Measurements from ENCODE around the gene ROPN1B.

The ROPN1B gene

DNA sequence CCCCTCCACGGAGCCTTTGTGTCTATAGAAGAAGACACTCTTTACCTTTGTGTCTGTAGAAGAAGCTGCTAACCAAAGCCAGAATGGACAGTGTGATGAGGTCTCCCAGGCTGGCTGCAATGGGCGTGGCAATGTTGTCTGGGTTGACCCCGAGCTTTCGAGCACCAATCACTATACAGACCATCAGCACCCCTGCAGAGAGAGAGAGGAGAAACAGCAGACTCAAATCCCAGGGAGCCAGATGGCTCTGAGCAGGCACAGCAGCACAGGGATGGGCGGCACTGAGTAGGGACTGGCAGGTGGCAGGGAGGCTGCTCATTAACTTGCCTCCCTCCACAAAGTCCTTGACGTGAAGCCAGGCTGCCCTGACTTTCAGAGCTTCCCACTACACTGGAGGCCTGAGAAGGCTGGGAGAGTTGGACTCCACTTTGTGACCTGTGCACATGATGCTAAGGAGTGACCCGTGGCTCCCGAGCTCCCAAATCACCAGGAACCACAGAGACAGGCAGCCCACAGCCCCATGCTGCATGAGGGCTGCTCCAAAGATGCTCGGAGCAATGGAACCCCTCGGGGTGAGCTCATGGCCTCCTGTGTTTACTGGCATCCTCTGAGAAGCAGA, 53.9 kb downstream of the ROPN1B start:
- Histone ChIP-seq H3K14ac (ENCODE audit: low read length) (no peak overlapping the region), H3K4me1 (ENCODE audit: control insufficient read depth in 2 of 2, insufficient read depth in 1 of 2, low read depth in 1 of 2, low read length in 2 of 2) (peaks cover 0 to 7% of the 10 kb centered on the region in 2 donors), H2BK15ac (ENCODE audit: low read length) (no peak overlapping the region), H4K91ac (ENCODE audit: low read depth, low read length, poor library complexity) (no peak overlapping the region), H4K8ac (ENCODE audit: low read depth, low read length) (no peak overlapping the region), H3K4me2 (ENCODE audit: insufficient read depth, low read length, poor library complexity, severe bottlenecking) (no peak overlapping the region), H3K36me3 (replicated peaks in 1 of 2; ENCODE audit: control insufficient read depth in 2 of 2, insufficient read depth in 2 of 2, low read length in 2 of 2) (peaks cover 4 to 39% of the 10 kb centered on the region in 2 donors), H2AFZ (ENCODE audit: low read length) (no peak overlapping the region), H3K27ac (replicated peaks; ENCODE audit: low read length) (no peak overlapping the region), H3K27me3 (ENCODE audit: control insufficient read depth in 3 of 3, insufficient read depth in 3 of 3, low read depth in 1 of 3, low read length in 3 of 3) (no peaks in the 10 kb centered on the region), H3K18ac (ENCODE audit: low read length) (peak overlapping the region; percentile 31), H2BK120ac (ENCODE audit: low read depth, low read length) (no peak overlapping the region), H3K4ac (ENCODE audit: low read length) (no peak overlapping the region), H3K9ac (ENCODE audit: low read depth, low read length, poor library complexity) (peak overlapping the region; percentile 25), H3K9me3 (replicated peaks in 1 of 2; ENCODE audit: control insufficient read depth in 2 of 2, insufficient read depth in 1 of 2, low read depth in 1 of 2, low read length in 2 of 2) (peaks cover 3 to 6% of the 10 kb centered on the region in 2 donors), H3K4me3 (ENCODE audit: low read length in 2 of 2) (no peak overlapping the region), H2BK5ac (ENCODE audit: low read length) (peak overlapping the region; percentile 1), H3K79me1 (ENCODE audit: low read depth, low read length) (no peaks in the 10 kb centered on the region), H2AK5ac (ENCODE audit: low read depth, low read length) (no peak overlapping the region), H2BK12ac (ENCODE audit: low read length) (no peak overlapping the region), H3K23ac (ENCODE audit: low read depth, low read length, poor library complexity) (no peak overlapping the region)
- WGBS, 2 donors (ENCODE audit: extremely low coverage in 2 of 2, insufficient read length in 2 of 2, insufficient replicate concordance in 1 of 2), result no CpG with 5 or more reads among the region's 10 CpGs
- DNase-seq (ENCODE audit: low spot score), result no peak

DNA sequence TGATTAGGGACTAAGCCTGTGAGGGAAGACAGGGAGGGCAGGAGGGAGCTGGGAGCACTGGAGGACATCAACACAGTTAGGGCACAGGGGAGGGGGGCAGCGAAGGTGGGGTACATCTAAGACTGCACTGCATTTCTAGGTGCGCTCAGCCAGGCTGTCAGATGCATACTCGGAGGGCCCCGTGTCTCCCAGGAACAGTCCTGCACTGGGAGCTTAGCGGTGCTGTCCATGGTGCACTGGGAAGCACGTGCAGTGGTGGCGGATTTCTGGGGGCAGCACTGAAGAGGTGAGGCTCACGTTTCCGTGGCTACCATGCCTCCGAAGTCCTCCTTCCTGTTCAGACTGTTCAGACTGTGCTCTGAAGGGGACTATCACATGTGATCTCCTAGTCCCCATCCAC, 54.4 kb downstream of the ROPN1B start:
- Histone ChIP-seq H2BK5ac (ENCODE audit: low read length) (peak overlapping the region; percentile 1), H2BK15ac (ENCODE audit: low read length) (no peak overlapping the region), H4K91ac (ENCODE audit: low read depth, low read length, poor library complexity) (no peak overlapping the region), H2AFZ (ENCODE audit: low read length) (no peak overlapping the region), H3K4me1 (ENCODE audit: control insufficient read depth in 2 of 2, insufficient read depth in 1 of 2, low read depth in 1 of 2, low read length in 2 of 2) (peaks cover 0 to 7% of the 10 kb centered on the region in 2 donors), H3K27me3 (ENCODE audit: control insufficient read depth in 3 of 3, insufficient read depth in 3 of 3, low read depth in 1 of 3, low read length in 3 of 3) (no peaks in the 10 kb centered on the region), H3K27ac (replicated peaks; ENCODE audit: low read length) (no peak overlapping the region), H3K4me2 (ENCODE audit: insufficient read depth, low read length, poor library complexity, severe bottlenecking) (no peak overlapping the region), H3K4me3 (ENCODE audit: low read length in 2 of 2) (no peak overlapping the region), H3K36me3 (replicated peaks in 1 of 2; ENCODE audit: control insufficient read depth in 2 of 2, insufficient read depth in 2 of 2, low read length in 2 of 2) (peaks cover 4 to 42% of the 10 kb centered on the region in 2 donors), H2BK12ac (ENCODE audit: low read length) (no peak overlapping the region), H3K18ac (ENCODE audit: low read length) (no peak overlapping the region), H3K14ac (ENCODE audit: low read length) (no peak overlapping the region), H3K9me3 (replicated peaks in 1 of 2; ENCODE audit: control insufficient read depth in 2 of 2, insufficient read depth in 1 of 2, low read depth in 1 of 2, low read length in 2 of 2) (peaks cover 6 to 12% of the 10 kb centered on the region in 2 donors), H2BK120ac (ENCODE audit: low read depth, low read length) (no peak overlapping the region), H3K23ac (ENCODE audit: low read depth, low read length, poor library complexity) (no peak overlapping the region), H3K9ac (ENCODE audit: low read depth, low read length, poor library complexity) (no peak overlapping the region), H3K4ac (ENCODE audit: low read length) (no peak overlapping the region), H2AK5ac (ENCODE audit: low read depth, low read length) (no peak overlapping the region), H3K79me1 (ENCODE audit: low read depth, low read length) (no peaks in the 10 kb centered on the region), H4K8ac (ENCODE audit: low read depth, low read length) (no peak overlapping the region)
- no CpG with 5 or more reads among the region's 10 CpGs for WGBS, 2 donors (ENCODE audit: extremely low coverage in 2 of 2, insufficient read length in 2 of 2, insufficient replicate concordance in 1 of 2)
- no peak for DNase-seq (ENCODE audit: low spot score)

DNA sequence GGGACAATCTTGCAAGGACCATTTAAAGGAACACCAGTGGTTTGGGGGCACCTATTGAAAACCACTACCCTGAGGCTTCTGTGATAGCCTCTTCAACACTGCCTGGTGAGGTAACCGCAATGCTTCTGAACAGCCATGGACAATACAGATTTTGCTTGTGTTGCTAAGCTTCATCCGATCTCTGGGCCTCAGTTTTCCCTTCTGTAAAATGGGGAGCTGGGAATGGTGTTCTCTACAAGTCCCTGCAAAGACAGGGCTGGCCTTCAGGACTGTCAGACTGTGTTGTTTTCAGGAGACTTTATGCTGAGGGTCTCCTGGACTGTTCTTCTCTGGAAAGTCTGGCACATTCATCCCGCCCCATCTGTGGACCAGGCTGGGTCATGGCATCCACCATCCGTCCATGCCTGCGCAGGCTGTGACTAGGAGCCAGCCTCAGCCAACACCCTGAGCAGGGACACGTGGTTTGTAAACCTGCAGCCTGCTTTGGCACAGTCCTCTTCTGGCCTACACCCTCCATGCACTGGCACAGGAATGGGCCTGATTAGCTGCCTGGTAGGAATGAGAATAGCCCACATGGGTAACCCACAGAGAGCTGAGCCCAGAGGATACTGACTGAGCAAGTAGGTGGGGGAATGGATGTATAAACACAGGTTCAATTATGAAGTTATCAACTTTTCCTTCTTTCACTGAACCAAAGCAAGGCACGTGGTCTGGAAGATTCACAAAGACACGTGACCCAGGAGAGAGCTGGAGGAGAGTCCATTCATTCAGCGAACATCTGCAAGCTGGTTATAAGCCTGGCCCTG, 55.3 kb downstream of the ROPN1B start:
- Histone ChIP-seq H3K27ac (replicated peaks; ENCODE audit: low read length) (no peak overlapping the region), H3K36me3 (replicated peaks in 1 of 2; ENCODE audit: control insufficient read depth in 2 of 2, insufficient read depth in 2 of 2, low read length in 2 of 2) (peaks cover 4 to 48% of the 10 kb centered on the region in 2 donors), H3K4ac (ENCODE audit: low read length) (no peak overlapping the region), H2AK5ac (ENCODE audit: low read depth, low read length) (no peak overlapping the region), H3K14ac (ENCODE audit: low read length) (no peak overlapping the region), H2BK5ac (ENCODE audit: low read length) (no peak overlapping the region), H3K4me1 (ENCODE audit: control insufficient read depth in 2 of 2, insufficient read depth in 1 of 2, low read depth in 1 of 2, low read length in 2 of 2) (peaks cover 0 to 7% of the 10 kb centered on the region in 2 donors), H3K18ac (ENCODE audit: low read length) (peak overlapping the region; percentile 35), H2BK120ac (ENCODE audit: low read depth, low read length) (no peak overlapping the region), H3K23ac (ENCODE audit: low read depth, low read length, poor library complexity) (no peak overlapping the region), H3K27me3 (ENCODE audit: control insufficient read depth in 3 of 3, insufficient read depth in 3 of 3, low read depth in 1 of 3, low read length in 3 of 3) (no peaks in the 10 kb centered on the region), H2AFZ (ENCODE audit: low read length) (no peak overlapping the region), H4K8ac (ENCODE audit: low read depth, low read length) (no peak overlapping the region), H3K4me3 (ENCODE audit: low read length in 2 of 2) (no peak overlapping the region), H3K79me1 (ENCODE audit: low read depth, low read length) (no peaks in the 10 kb centered on the region), H4K91ac (ENCODE audit: low read depth, low read length, poor library complexity) (no peak overlapping the region), H3K9me3 (replicated peaks in 1 of 2; ENCODE audit: control insufficient read depth in 2 of 2, insufficient read depth in 1 of 2, low read depth in 1 of 2, low read length in 2 of 2) (peaks cover 8 to 20% of the 10 kb centered on the region in 2 donors), H3K9ac (ENCODE audit: low read depth, low read length, poor library complexity) (peak overlapping the region; percentile 18), H2BK12ac (ENCODE audit: low read length) (no peak overlapping the region), H3K4me2 (ENCODE audit: insufficient read depth, low read length, poor library complexity, severe bottlenecking) (no peak overlapping the region), H2BK15ac (ENCODE audit: low read length) (no peak overlapping the region)
- no CpG with 5 or more reads among the region's 9 CpGs for WGBS, 2 donors (ENCODE audit: extremely low coverage in 2 of 2, insufficient read length in 2 of 2, insufficient replicate concordance in 1 of 2)
- no peak for DNase-seq (ENCODE audit: low spot score)

DNA sequence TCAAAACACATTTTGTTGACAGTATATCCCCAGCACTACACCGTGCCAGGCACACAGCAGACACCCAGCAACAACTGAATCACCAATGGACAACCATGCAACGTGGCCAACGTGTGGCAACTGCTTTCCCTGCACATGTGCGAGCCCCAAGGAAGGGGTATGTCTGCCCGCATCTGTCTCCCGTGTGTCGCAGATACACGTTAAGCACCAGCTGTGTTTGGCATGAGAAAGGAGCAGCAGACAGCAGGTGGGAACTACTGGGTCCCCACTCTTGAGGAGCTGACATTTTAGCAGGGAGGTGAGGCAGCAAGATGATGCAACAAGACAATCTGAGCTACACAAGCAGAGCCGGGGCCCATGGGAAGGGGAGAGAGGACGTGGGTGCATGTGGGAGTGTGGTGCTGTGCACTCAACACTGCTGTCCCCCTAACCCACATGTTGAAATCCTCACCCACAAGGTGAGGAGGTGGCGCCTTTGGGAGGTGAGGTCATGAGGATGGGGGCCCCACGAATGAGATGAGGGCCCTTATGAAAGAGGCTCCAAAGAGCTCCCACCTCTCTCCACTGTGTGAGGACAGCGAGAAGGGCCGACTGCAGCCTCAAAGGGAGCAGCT, 56.2 kb downstream of the ROPN1B start:
- no CpG with 5 or more reads among the region's 14 CpGs for WGBS, 2 donors (ENCODE audit: extremely low coverage in 2 of 2, insufficient read length in 2 of 2, insufficient replicate concordance in 1 of 2)
- Histone ChIP-seq H3K27me3 (ENCODE audit: control insufficient read depth in 3 of 3, insufficient read depth in 3 of 3, low read depth in 1 of 3, low read length in 3 of 3) (no peaks in the 10 kb centered on the region), H3K9me3 (replicated peaks in 1 of 2; ENCODE audit: control insufficient read depth in 2 of 2, insufficient read depth in 1 of 2, low read depth in 1 of 2, low read length in 2 of 2) (peaks cover 8 to 23% of the 10 kb centered on the region in 2 donors), H3K27ac (replicated peaks; ENCODE audit: low read length) (no peak overlapping the region), H2BK120ac (ENCODE audit: low read depth, low read length) (no peak overlapping the region), H2AFZ (ENCODE audit: low read length) (no peak overlapping the region), H3K14ac (ENCODE audit: low read length) (no peak overlapping the region), H2BK5ac (ENCODE audit: low read length) (no peak overlapping the region), H3K79me1 (ENCODE audit: low read depth, low read length) (no peaks in the 10 kb centered on the region), H2BK12ac (ENCODE audit: low read length) (no peak overlapping the region), H3K36me3 (replicated peaks in 1 of 2; ENCODE audit: control insufficient read depth in 2 of 2, insufficient read depth in 2 of 2, low read length in 2 of 2) (peaks cover 4 to 52% of the 10 kb centered on the region in 2 donors), H3K4me1 (ENCODE audit: control insufficient read depth in 2 of 2, insufficient read depth in 1 of 2, low read depth in 1 of 2, low read length in 2 of 2) (peaks cover 0 to 7% of the 10 kb centered on the region in 2 donors), H3K4me3 (ENCODE audit: low read length in 2 of 2) (no peak overlapping the region), H3K9ac (ENCODE audit: low read depth, low read length, poor library complexity) (peak overlapping the region; percentile 47), H2AK5ac (ENCODE audit: low read depth, low read length) (no peak overlapping the region), H3K18ac (ENCODE audit: low read length) (no peak overlapping the region), H3K4ac (ENCODE audit: low read length) (no peak overlapping the region), H2BK15ac (ENCODE audit: low read length) (no peak overlapping the region), H3K23ac (ENCODE audit: low read depth, low read length, poor library complexity) (no peak overlapping the region), H4K8ac (ENCODE audit: low read depth, low read length) (no peak overlapping the region), H3K4me2 (ENCODE audit: insufficient read depth, low read length, poor library complexity, severe bottlenecking) (no peak overlapping the region), H4K91ac (ENCODE audit: low read depth, low read length, poor library complexity) (no peak overlapping the region)
- DNase-seq (ENCODE audit: low spot score), result no peak
